K562 (cell line): Measurements from ENCODE around the gene SLC6A4. TPM values are rescaled to one million over a fixed set of nuclear protein-coding genes. Genes with fewer than 3 reads are reported as not detected.

ENCODE experiments used
- ARNT ChIP-seq, 2 experiments: fragments of 450-650 bp; IDR thresholded peaks; 2 replicates each; pipeline ENCODE4 v1.6.1; 2016; ENCODE audit warnings: mild to moderate bottlenecking in 1 of 2
- HDAC2 ChIP-seq: fragments of 450-650 bp; IDR thresholded peaks from 2 replicates; pipeline ENCODE4 v1.6.1; 2016; ENCODE audit warnings: mild to moderate bottlenecking
- HDAC6 ChIP-seq: IDR thresholded peaks from 2 replicates; pipeline ENCODE4 v1.6.1; 2012; ENCODE audit warnings: low read depth, mild to moderate bottlenecking, control low read depth, inconsistent platforms, low read length, moderate library complexity
- HES1 ChIP-seq: fragments of 450-650 bp; IDR thresholded peaks from 2 replicates; pipeline ENCODE4 v1.6.1; 2016; ENCODE audit warnings: low read depth, mild to moderate bottlenecking, moderate library complexity
- MCM5 ChIP-seq: fragments of 450-650 bp; IDR thresholded peaks from 2 replicates; pipeline ENCODE4 v1.6.1; 2016; ENCODE audit warnings: low read depth
- POLR2G ChIP-seq: fragments of 200-400 bp; formaldehyde crosslinking; IDR thresholded peaks from 2 replicates; pipeline ENCODE4 v1.6.1; 2017; ENCODE audit warnings: low read depth, mild to moderate bottlenecking, antibody characterized with exemption, low read length, moderate library complexity
- POLR2H ChIP-seq: IDR thresholded peaks from 2 replicates; pipeline ENCODE4 v1.6.1; 2016; ENCODE audit warnings: missing genetic modification characterization, low read depth, mild to moderate bottlenecking, control low read depth, missing compliant biosample characterization, moderate library complexity
- REST ChIP-seq, 2 experiments: fragments of 450-650 bp; formaldehyde crosslinking in 1 of 2; IDR thresholded peaks; 2 replicates each; pipeline versions ENCODE4 v1.4.0 to v1.6.1; 2014 to 2020; ENCODE audit warnings: mild to moderate bottlenecking in 2 of 2, borderline replicate concordance in 1 of 2, low read depth in 1 of 2
- TBP ChIP-seq: optimal IDR thresholded peaks from 2 replicates; pipeline ENCODE3; 2011; ENCODE audit warnings: low read depth, low read length, improper control_type of control experiment
- ZNF766 ChIP-seq: fragments of 200-800 bp; sonication (Bioruptor generic); conservative IDR thresholded peaks from 2 replicates; pipeline ENCODE4 v1.6.1; 2016; ENCODE audit warnings: missing genetic modification characterization, missing compliant biosample characterization
- polyA plus RNA-seq, 8 experiments: library from polyadenylated mRNA; depleted of rRNA in 4 of 8; stranded (reverse) in 5 of 8; unstranded in 3 of 8; fragments of >200 nt; fragmentation: Nextera tagmentation in 2 of 8; fragmentation: Illumina TruSeq in 1 of 8; extraction: Ambion mirVana in 2 of 8; extraction: Trizol in 1 of 8; gene quantifications; 2 replicates each; pipeline versions ENCODE4 v1.2.1 to v1.2.3, GENCODE V29; 2011 to 2014; ENCODE audit warnings: inconsistent platforms in 1 of 8, missing spikeins in 1 of 8
- total RNA-seq, 7 experiments: library from RNA; depleted of rRNA in 6 of 7; stranded (reverse); fragments of >200 nt in 6 of 7; fragmentation: Illumina TruSeq in 2 of 7; extraction: Trizol in 2 of 7; gene quantifications; 2 replicates each; pipeline versions ENCODE4 v1.2.1 to v1.2.3, GENCODE V29; 2011 to 2021; ENCODE audit warnings: low replicate concordance in 1 of 7

Gene SLC6A4
- total and polyA plus RNA-seq, 9 of the 15 experiments (the other 6 are each of a cell fraction or from before 2014, with no cell fraction given), result 0.05 to 0.09 (median 0.07) TPM; not detected in 6

GRCh38 chr17:30253312-30253711, 17.8 kb upstream of the SLC6A4 start (continued):
- 0 out of 2 replicates have a peak, but pooled peaks have one; percentile 51 for TF ChIP-seq HES1
- no peak for TF ChIP-seq POLR2G
- no peak for TF ChIP-seq HDAC2
- TF ChIP-seq POLR2H (tag), result no peak
- no peak for TF ChIP-seq TBP
- peak; percentile 98 for TF ChIP-seq REST (IDR thresholded peaks at IDR 0.05; ENCODE audit: borderline replicate concordance)
- TF ChIP-seq REST (CRISPR knock-in tag; IDR thresholded peaks at IDR 0.05; ENCODE audit: low read depth), result no peak
- no peak for TF ChIP-seq ZNF766 (CRISPR knock-in tag)
- no peak for TF ChIP-seq ARNT (IDR thresholded peaks at IDR 0.05)
- no peak for TF ChIP-seq MCM5
- TF ChIP-seq HDAC6, result no peak
